OCI-LY3 (cell line): ENCODE data around the gene RBM8A.
A peak's percentile ranks its signal among the peaks of the same experiment; 100 is the strongest.

ENCODE experiments used
- H2AFZ ChIP-seq: fragments of 200-600, 300-600 bp; shearing (Covaris generic); 2 replicates; pipeline ENCODE4 v1.6.0; 2014; ENCODE audit warnings: antibody characterized with exemption, low read depth, low read length
- H3K27ac ChIP-seq: fragments of 200-600, 300-600 bp; sonication (generic); 2 replicates; pipeline ENCODE4 v1.5.1; 2014; ENCODE audit warnings: mild to moderate bottlenecking, low read length, moderate library complexity, mixed read lengths
- H3K27me3 ChIP-seq: fragments of 200-600, 300-600 bp; sonication (generic); 2 replicates; pipeline ENCODE4 v1.6.1; 2014; ENCODE audit warnings: low read depth, low read length, mixed read lengths
- H3K36me3 ChIP-seq: fragments of 200-600, 300-600 bp; sonication (generic); replicated peaks from 2 replicates; pipeline ENCODE3; 2014; ENCODE audit warnings: low read depth, low read length, mixed read lengths
- H3K4me1 ChIP-seq: fragments of 300-600, 200-600 bp; sonication (generic); 2 replicates; pipeline ENCODE4 v1.6.1; 2014; ENCODE audit warnings: low read length, mixed read lengths
- H3K4me2 ChIP-seq: fragments of 200-600, 300-600 bp; sonication (generic); 2 replicates; pipeline ENCODE4 v1.6.1; 2014; ENCODE audit warnings: low read length, mixed read lengths
- H3K4me3 ChIP-seq: fragments of 300-600, 200-600 bp; sonication (generic); 2 replicates; pipeline ENCODE4 v1.5.1; 2014; ENCODE audit warnings: antibody characterized with exemption, mild to moderate bottlenecking, low read length, moderate library complexity
- H3K79me2 ChIP-seq: fragments of 300-600, 200-600 bp; shearing (Covaris generic); 2 replicates; pipeline ENCODE4 v1.6.1; 2014; ENCODE audit warnings: mild to moderate bottlenecking, low read length, mixed read lengths
- H3K9ac ChIP-seq: fragments of 300-600, 200-600 bp; shearing (Covaris generic); 2 replicates; pipeline ENCODE4 v1.6.0; 2014; ENCODE audit warnings: mild to moderate bottlenecking, low read length, moderate library complexity
- H3K9me3 ChIP-seq: fragments of 200-600, 300-600 bp; shearing (Covaris generic); 2 replicates; pipeline ENCODE4 v1.6.1; 2014; ENCODE audit warnings: low read length, mixed read lengths; ENCODE audit not compliant: insufficient read depth
- H4K20me1 ChIP-seq: fragments of 200-600, 300-600 bp; sonication (generic); 2 replicates; pipeline ENCODE4 v1.6.1; 2016; ENCODE audit warnings: low read length, mixed read lengths; ENCODE audit not compliant: insufficient read depth
- EZH2phosphoT487 ChIP-seq: fragments of 200-600 bp; shearing (Covaris generic); IDR thresholded peaks from 2 replicates; pipeline ENCODE4 v1.6.1; 2018; ENCODE audit warnings: antibody characterized with exemption, mixed run types, low read depth
- TF ChIP-seq, protein P1 (sequence below): fragments of 200-600, 300-600 bp; sonication (generic); IDR thresholded peaks from 2 replicates; pipeline ENCODE4 v1.5.1; 2014; ENCODE audit warnings: antibody characterized with exemption, low read length, low read depth

RBM8A gene

DNA sequence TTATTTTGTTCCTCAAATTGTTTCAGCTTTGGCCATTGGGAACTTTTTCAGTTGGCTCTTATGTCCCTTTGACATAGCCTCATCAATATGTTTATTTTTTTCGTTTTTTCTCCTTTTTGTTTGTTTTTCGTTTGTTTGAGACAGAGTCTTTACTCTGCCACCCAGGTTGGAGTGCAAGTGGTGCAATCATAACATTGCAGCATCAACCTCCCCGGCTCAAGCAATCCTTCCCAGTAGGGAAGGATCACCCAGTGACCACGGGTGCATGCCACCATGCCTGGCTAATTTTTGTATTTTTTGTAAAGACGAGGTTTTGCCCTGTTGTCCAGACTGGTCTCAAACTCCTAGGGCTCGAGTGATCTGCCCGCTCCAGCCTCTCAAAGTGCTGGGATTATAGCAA lies 45.3 kb upstream of the RBM8A start:
- TF ChIP-seq EZH2phosphoT487: no peak
- TF ChIP-seq, protein P1, sequence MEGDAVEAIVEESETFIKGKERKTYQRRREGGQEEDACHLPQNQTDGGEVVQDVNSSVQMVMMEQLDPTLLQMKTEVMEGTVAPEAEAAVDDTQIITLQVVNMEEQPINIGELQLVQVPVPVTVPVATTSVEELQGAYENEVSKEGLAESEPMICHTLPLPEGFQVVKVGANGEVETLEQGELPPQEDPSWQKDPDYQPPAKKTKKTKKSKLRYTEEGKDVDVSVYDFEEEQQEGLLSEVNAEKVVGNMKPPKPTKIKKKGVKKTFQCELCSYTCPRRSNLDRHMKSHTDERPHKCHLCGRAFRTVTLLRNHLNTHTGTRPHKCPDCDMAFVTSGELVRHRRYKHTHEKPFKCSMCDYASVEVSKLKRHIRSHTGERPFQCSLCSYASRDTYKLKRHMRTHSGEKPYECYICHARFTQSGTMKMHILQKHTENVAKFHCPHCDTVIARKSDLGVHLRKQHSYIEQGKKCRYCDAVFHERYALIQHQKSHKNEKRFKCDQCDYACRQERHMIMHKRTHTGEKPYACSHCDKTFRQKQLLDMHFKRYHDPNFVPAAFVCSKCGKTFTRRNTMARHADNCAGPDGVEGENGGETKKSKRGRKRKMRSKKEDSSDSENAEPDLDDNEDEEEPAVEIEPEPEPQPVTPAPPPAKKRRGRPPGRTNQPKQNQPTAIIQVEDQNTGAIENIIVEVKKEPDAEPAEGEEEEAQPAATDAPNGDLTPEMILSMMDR: no peak
- Histone ChIP-seq H2AFZ (no peak overlapping the region), H3K27me3 (no peaks in the 10 kb centered on the region), H3K9me3 (peaks cover 6% of the 10 kb centered on the region; the same call in 1 of the 2 replicates), H3K4me2 (no peak overlapping the region), H3K4me1 (peaks cover 6% of the 10 kb centered on the region), H3K27ac (no peak overlapping the region), H3K79me2 (no peaks in the 10 kb centered on the region), H3K9ac (no peak overlapping the region), H3K36me3 (peaks cover 4% of the 10 kb centered on the region), H4K20me1 (no peaks in the 10 kb centered on the region), H3K4me3 (no peak overlapping the region)

DNA sequence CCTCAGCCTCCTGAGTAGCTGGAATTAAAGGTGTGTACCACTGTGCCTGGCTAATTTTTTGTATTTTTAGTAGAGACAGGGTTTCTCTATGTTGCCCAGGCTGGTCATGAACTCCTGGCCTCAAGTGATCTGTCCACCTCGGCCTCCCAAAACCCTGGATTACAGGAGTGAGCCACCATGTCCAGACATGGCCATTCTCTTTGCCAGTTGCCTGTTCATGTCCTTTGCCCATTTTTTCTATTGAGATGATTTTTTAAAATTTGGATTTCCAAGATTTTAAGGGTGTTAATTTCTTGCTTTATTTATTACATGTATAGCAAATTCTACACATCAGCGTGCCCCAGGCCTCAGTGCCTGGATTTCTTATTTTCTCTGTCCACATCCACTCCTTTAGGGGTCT lies 40.0 kb upstream of the RBM8A start:
- Histone ChIP-seq H2AFZ (no peak overlapping the region), H3K27me3 (no peaks in the 10 kb centered on the region), H3K36me3 (peaks cover 7% of the 10 kb centered on the region), H3K9me3 (peaks cover 6% of the 10 kb centered on the region; the same call in 1 of the 2 replicates), H3K79me2 (no peaks in the 10 kb centered on the region), H3K9ac (no peak overlapping the region), H3K4me3 (no peak overlapping the region), H3K4me1 (peaks cover 20% of the 10 kb centered on the region), H4K20me1 (no peaks in the 10 kb centered on the region), H3K27ac (no peak overlapping the region), H3K4me2 (no peak overlapping the region)
- TF ChIP-seq EZH2phosphoT487: no peak
- TF ChIP-seq, protein P1: no peak

DNA sequence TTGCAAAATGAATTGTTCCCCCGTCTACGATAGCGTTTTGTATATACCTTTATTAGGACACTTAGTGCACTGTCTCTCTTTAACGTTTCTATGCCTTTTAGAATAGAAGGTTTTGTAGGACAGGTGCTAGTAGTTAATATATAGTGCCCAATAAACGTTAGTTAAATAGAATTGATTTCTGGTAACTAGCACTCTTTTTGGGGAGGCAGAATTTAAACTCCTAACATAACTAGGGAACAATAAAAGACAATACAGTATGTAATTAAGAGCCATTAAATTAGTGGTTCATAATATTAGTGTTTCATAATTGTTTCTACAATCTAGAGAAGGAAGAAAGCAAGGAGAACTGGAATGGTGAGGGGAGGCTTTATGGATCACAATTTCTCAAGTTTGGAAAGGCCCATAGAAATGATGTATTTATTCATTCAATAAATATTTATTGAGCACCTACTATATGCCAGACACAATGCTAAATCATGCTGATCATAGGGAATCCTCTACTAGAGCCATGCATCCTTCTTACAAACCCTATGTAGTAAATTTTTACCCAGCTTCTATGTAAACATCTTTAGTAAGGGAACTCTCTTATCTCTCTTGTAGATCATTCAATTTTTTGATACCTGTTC lies 37.9 kb upstream of the RBM8A start:
- Histone ChIP-seq H3K27ac (no peak overlapping the region), H3K27me3 (peaks cover 7% of the 10 kb centered on the region), H4K20me1 (no peaks in the 10 kb centered on the region), H3K4me2 (peak overlapping the region; percentile 78), H3K36me3 (peaks cover 7% of the 10 kb centered on the region), H3K4me1 (peaks cover 28% of the 10 kb centered on the region), H3K9ac (peak overlapping the region; percentile 73), H2AFZ (peak overlapping the region; percentile 96), H3K79me2 (no peaks in the 10 kb centered on the region), H3K4me3 (peak overlapping the region; percentile 81), H3K9me3 (peaks cover 6% of the 10 kb centered on the region; the same call in 1 of the 2 replicates)
- TF ChIP-seq EZH2phosphoT487: no peak

DNA sequence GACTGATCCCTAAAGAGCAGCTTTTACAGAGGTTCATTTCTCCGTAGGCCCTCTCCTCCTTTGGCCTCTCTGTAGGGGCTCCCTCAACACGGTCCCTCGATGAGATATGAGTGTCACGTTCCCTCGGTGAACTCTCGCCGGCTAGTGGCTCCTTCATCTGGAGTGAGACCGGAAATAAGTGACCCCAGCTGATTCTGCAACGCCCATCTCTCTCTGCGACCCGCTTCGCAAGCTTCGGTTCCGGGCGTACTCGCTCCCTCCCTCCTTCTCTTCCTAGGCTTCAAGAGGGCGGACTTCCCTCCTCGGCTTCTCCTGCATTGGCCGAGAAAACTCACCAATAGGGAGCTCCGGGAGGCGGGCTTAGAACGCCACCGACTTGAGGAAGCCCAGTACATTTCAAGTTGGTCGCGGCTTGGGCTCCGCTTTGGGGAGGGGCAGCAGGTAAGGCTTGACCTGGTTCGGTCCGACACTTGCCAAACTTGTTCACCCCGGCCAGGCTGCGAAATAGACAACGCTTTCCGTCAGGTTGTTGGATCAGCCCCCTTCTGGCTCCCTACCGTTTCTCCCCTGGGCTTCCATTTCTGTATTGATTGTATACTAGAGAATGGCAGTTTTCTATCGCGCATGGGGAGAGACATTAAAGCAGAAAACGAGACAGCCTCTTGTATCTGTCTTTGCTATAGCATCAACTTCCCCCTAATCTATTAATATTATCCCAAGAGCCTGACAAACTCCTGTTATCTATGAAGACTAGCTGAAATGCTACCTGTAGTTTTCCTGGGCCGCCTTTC lies 37.2 kb upstream of the RBM8A start, which contains the start of the genes ANKRD34A and POLR3GL:
Gene ANKRD34A, minus strand, starts transcription at position 248 of the 791 bp plus-strand sequence. CDS start 2,816 bp downstream, outside the sequence.
Gene POLR3GL, plus strand, starts transcription at position 363 of the 791 bp plus-strand sequence. CDS start 10,176 bp downstream, outside the sequence.
- H3K4me3 ChIP-seq: peak within 1 kb of the TSS; percentile 81
- peak within 1 kb of the TSS; percentile 98 for H3K4me2 ChIP-seq
- peaks cover 6% of the 10 kb centered on the region; the same call in 1 of the 2 replicates for H3K9me3 ChIP-seq
- peak within 1 kb of the TSS; percentile 96 for H2AFZ ChIP-seq
- no peaks in the 10 kb centered on the region for H4K20me1 ChIP-seq
- no peaks in the 10 kb centered on the region for H3K79me2 ChIP-seq
- peaks cover 28% of the 10 kb centered on the region for H3K4me1 ChIP-seq
- TF ChIP-seq, protein P1: no peak
- TF ChIP-seq EZH2phosphoT487: no peak
- H3K36me3 ChIP-seq: peaks cover 7% of the 10 kb centered on the region
- H3K9ac ChIP-seq: peak within 1 kb of the TSS; percentile 73
- H3K27me3 ChIP-seq: peaks cover 14% of the 10 kb centered on the region
- peak within 1 kb of the TSS; percentile 20 for H3K27ac ChIP-seq
